Right ventricle myocardium inferior (tissue), 1 donor: Measurements from ENCODE around the gene SYTL1. TPM values are rescaled to one million over a fixed set of nuclear protein-coding genes. Genes with fewer than 3 reads are reported as not detected.

ENCODE experiments used
- ATAC-seq: fragments of 200-7000 bp; cut with Tn5 transposase; one replicate; pipeline ENCODE4 v1.9.1; 2020; ENCODE audit warnings: mild to moderate bottlenecking, moderate library complexity
- DNase-seq: peaks from one replicate; pipeline ENCODE4 v3.0.0; 2021; ENCODE audit errors: missing footprints
- intact Hi-C: fragments of 100-400 bp; cut with DNase I; formaldehyde crosslinking; loops from one replicate; pipeline ENCODE4 v1.11.0; 2022
- total RNA-seq: library from RNA; stranded (reverse); fragmentation: NEBNext Ultra II Directional; extraction: Animal tissue kit (Norgen Biotek cat#: 25700); gene quantifications from one replicate; pipeline ENCODE4 v1.2.1, GENCODE V29; 2021
- donor health status: DM: no; HTN: yes; CAD: no; lungs with severe emphysema.

Gene SYTL1
- total RNA-seq, 1 donor from 2014 or later: 0.78 TPM

- intact Hi-C loops: no loop called here
- ATAC-seq: no peak
- no peak for DNase-seq
Measured at GRCh38 chr1:27342391-27342777, 562 bp downstream of the SYTL1 start.

- intact Hi-C loops: no loop called here
- ATAC-seq (peak; percentile 37), DNase-seq (peak; percentile 82)
Measured at GRCh38 chr1:27342778-27343638, 1.2 kb downstream of the SYTL1 start.

- intact Hi-C loops: no loop called here
- ATAC-seq: no peak
- DNase-seq: no peak
Measured at GRCh38 chr1:27343639-27344025, 1.8 kb downstream of the SYTL1 start.

- DNase-seq: peak; percentile 48
- no peak for ATAC-seq
- intact Hi-C loops: no loop called here
Measured at GRCh38 chr1:27345272-27345671, 3.5 kb downstream of the SYTL1 start.

- intact Hi-C loops: no loop called here
- DNase-seq: peak; percentile 20
- no peak for ATAC-seq
Measured at GRCh38 chr1:27346357-27346756, 4.5 kb downstream of the SYTL1 start.

GRCh38 chr1:27346991-27347624, 5.3 kb downstream of the SYTL1 start:
- DNase-seq: peak; percentile 27
- intact Hi-C loops: no loop called here
- no peak for ATAC-seq

GRCh38 chr1:27348861-27349783, 7.3 kb downstream of the SYTL1 start:
- intact Hi-C loops: no loop called here
- DNase-seq: peak; percentile 65
- peak; percentile 32 for ATAC-seq

GRCh38 chr1:27349784-27350662, 8.2 kb downstream of the SYTL1 start:
- intact Hi-C loops: no loop called here
- peak; percentile 85 for DNase-seq
- ATAC-seq: peak; percentile 69

GRCh38 chr1:27350663-27351540, 9.1 kb downstream of the SYTL1 start:
- DNase-seq: peak; percentile 86
- intact Hi-C loops: no loop called here
- peak; percentile 45 for ATAC-seq

- intact Hi-C loops: no loop called here
- DNase-seq (no peak), ATAC-seq (no peak)
Measured at GRCh38 chr1:27351541-27352107, 9.8 kb downstream of the SYTL1 start.

- intact Hi-C loops: no loop called here
- DNase-seq: peak; percentile 71
- ATAC-seq: peak; percentile 9
Measured at GRCh38 chr1:27353166-27353565, 11.3 kb downstream of the SYTL1 start.

- intact Hi-C loops: no loop called here
- ATAC-seq (no peak), DNase-seq (no peak)
Measured at GRCh38 chr1:27353629-27354028, 11.8 kb downstream of the SYTL1 start.

GRCh38 chr1:27355683-27356082, 13.9 kb downstream of the SYTL1 start:
- ATAC-seq: no peak
- no peak for DNase-seq
- intact Hi-C loops: loop anchor here (5.0 kb wide), 1 partner anchor 37 kb away; the partner anchor contains the start of gene GPR3

GRCh38 chr1:27356277-27356618, 14.4 kb downstream of the SYTL1 start:
- DNase-seq (no peak), ATAC-seq (no peak)
- intact Hi-C loops: loop anchor here (5.0 kb wide), 1 partner anchor 36 kb away; the partner anchor contains the start of gene GPR3

GRCh38 chr1:27356619-27357280, 14.9 kb downstream of the SYTL1 start:
- DNase-seq: no peak
- intact Hi-C loops: loop anchor here (5.0 kb wide), 1 partner anchor 36 kb away; the partner anchor contains the start of gene GPR3
- ATAC-seq: no peak

GRCh38 chr1:27357281-27358037, 15.6 kb downstream of the SYTL1 start:
- peak; percentile 92 for DNase-seq
- peak; percentile 65 for ATAC-seq
- intact Hi-C loops: loop anchor here (5.0 kb wide), 1 partner anchor 35 kb away; the partner anchor contains the start of gene GPR3
